Stimulated activated CD4-positive, alpha-beta T cell treated with anti-CD3 and anti-CD28 coated beads, Interleukin-15, amount 100 ng/mL, for 48 hours (primary cell): ENCODE measurements around the gene UBA52.
"Not testable (repeated sequence)": the region's sequence is repeated elsewhere in the genome, so short reads cannot be mapped to it uniquely, and the experiment has no call there.

Source experiments
- DNase-seq, 2 donors: peaks; one replicate each; pipeline ENCODE4 v3.0.0-alpha.2; 2020; ENCODE audit warnings: low read depth in 2 of 2

Gene UBA52

DNA sequence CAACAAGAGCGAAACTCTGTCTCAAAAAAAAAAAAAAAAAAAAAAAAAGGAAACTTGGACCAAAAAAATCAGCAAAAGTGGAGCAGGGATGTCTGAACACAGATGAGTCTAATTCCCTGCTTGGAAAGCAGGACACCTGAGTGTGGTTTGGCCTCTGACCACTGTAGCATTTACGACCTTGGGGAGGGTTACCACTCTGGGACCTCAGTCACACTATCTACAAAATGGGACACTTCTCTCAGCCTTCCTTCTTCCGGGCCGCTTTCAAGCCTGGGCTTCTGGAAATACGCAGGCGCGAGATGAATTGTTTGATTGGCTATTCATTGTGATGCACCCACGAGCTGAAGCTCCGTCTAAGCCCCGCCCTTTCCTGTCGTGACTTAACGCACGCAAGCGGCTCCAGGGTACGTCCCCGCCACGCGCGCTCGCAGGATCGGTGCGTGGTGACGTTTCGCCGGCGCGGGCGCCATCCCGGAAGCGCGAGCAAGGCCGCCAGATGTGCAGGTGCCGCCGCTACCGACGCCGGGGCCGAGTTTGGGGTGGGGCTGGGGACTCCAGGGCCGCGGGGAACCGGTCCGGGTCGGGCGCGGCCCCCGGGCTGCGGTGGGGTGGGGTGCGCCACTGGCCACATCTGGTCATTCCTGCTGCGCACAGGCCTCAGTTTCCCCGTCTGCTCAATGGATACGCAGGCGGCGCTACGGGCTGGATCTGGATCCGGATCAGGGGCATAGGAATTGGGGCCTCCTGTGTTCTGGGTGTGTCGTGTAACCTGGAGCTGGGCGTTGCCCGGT lies 14.1 kb upstream of the UBA52 start, which contains the start of gene KXD1:
TSS of gene KXD1 (plus strand) at position 460 of the 791 bp plus-strand sequence. CDS start 4,187 bp downstream, outside the sequence.
- DNase-seq, result peak; percentile 98 to 99

DNA sequence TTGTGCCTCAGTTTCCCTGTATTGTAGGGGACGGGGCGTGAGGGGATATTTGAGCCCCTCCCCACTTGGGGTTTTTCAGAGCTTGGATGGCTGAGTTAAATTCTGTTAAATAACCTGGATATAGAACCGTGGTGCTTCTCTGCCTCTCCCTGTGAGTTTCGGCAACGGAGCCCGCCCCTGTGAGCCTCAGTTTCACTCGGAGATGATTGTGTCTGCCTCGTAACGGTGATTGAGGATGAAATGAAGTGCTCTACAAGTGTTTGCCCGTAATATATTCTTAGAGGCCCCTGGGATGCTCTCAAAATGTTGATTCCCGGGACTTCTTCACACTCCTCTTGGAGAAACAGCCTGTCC lies 13.5 kb upstream of the UBA52 start:
- no peak for DNase-seq

DNA sequence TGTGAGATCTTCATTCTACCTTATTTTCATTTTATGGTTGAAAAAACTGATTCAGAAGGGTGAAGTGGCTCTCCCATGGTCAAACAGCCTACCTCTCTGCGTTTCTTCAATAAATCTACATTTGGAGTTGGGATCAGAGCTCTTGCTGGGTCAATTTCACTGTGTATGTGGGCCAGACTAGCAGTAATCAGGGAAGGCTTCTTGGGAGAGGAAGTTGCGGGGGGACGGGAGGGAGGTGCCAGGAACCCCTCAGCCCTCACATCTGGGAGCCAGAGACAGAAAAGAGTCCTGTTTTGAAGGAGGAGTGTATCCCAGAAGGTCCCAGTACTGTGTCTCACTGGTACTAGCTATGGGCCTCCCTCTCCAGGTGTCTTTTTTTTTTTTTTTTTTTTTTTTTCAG lies 13.1 kb upstream of the UBA52 start:
- DNase-seq, result no peak

DNA sequence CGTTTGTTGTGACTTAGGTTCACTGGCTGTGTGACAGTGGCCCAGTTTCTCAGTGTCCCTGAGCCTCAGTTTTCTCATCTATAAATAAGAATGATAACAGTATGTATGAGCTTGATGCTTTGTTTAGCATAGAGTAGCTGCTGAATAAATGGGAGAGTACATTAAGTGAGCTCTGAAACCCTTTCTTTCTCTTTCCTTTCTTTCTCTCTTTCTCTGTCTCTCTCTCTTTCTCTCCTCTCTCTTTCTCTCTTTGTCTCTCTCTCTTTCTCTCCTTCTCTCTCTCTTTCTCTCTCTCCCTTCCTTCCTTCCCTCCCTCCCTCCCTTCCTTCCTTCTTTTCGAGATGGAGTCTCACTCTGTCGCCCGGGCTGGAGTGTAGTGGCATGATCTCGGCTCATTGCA lies 12.0 kb upstream of the UBA52 start:
- DNase-seq, result no peak

DNA sequence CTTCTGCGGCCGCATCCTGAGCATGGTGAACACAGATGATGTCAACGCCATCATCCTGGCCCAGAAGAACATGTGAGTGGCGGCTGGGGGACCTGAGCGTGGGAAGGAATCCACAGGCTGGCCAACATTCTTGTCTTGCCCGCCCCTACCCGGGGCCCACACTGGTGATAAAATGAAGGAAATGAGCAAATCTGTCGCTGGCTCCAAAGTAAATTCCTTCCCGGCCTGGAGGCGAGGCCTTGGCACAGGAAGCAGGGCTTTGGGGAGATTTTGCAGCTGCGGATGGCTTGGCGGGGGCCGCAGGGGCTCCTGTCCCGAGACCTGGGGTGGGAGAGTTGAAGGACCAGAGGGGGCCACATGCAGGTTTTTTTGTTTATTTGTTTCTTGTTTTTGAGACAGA lies 9.6 kb upstream of the UBA52 start:
- DNase-seq, result no peak

DNA sequence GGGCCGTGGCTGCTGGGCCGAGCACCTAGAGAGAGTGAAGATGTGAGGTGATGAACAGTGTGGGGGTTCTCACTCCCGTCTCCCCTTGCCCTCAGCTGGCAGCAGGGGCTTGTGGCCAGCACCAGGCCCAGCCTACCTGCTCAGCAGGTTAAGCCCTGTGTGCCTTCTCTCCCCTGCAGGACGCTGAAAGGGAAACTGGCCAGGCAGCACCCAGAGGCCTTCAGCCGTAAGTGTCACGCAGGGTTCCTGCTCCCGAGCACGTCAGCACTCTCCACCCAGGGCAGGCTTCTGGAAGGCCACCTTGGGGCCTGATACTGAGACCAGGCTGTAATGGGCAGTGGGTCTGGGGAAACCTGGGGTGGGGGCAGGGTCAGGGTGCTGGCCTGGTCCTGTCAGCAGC lies 4.7 kb upstream of the UBA52 start:
- no peak for DNase-seq

DNA sequence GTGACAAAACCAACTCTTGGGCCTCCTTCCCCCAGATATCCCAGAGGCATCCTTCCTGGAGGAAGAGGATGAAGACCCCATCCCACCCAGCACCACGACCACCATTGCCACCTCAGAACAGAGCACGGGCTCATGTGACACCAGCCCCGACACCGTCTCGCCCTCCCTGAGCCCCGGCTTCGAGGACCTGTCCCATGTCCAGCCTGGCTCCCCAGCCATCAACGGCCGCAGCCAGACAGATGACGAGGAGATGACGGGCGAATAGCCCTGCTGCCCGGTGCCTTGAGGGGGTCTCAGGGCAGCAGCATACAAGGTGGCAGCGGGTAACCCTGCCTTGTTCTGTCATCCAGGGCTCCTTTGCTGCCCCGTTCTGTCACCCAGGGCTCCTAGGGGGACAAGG lies 3.3 kb upstream of the UBA52 start:
- DNase-seq, result no peak

DNA sequence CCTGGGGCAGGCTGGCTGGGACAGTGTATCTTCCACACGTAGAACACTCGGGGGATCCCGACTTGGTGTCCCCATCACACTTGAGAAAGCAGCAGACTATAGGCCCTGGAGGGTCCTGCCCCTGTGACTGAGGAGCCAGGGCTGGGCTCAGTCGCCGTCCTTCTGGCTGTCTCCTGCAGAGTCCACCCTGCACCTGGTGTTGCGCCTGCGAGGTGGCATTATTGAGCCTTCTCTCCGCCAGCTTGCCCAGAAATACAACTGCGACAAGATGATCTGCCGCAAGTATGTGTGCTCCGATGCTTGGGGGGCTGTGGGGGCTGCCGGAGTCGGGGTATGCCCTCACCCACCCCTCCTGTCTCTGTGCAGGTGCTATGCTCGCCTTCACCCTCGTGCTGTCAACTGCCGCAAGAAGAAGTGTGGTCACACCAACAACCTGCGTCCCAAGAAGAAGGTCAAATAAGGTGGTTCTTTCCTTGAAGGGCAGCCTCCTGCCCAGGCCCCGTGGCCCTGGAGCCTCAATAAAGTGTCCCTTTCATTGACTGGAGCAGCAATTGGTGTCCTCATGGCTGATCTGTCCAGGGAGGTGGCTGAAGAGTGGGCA lies 3.1 kb downstream of the UBA52 start:
- no peak for DNase-seq

DNA sequence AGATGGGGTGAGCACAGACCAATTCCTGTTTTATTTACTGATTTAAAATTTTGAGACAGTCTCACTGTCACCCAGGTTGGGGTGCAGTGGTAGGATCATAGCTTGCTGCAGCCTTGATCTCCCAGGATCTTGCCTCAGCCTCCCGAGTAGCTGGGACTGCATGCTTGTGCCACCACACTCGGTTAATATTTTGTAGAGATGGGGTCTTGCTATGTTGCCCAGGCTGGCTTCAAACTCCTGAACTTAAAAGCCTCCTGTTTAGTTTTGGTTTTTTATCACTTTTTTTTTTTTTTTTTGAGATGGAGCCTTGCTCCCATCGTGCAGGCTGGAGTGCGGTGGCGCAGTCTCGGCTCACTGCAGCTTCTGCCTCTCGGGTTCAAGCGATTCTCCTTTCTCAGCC lies 4.7 kb downstream of the UBA52 start:
- no peak for DNase-seq

DNA sequence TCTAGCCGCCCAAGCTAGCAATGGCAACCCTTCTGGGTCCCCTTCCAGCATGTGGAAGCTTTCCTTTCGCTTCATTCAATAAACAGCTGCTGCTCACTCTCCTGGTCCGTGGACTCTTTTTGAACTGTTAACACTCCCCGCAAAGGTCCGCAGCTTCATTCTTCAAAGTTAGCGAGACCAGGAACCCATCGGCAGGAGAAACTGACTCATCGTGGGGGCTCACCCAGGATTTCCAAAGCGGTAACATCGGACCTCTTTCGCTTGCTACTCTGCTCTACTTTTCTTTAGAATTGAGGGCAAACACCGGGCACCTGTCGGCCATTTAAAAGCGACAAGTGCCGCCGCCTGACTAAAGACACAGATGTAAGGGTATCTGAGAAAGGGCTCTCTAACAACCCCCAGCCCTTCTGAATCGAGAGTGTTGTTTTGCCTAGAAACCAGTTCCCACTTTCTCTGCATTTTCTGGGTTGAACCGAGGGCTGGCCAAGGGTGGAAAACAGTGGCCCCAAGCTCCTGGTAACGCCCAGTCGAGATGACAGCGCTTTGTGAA lies 5.8 kb downstream of the UBA52 start:
- no peak for DNase-seq

DNA sequence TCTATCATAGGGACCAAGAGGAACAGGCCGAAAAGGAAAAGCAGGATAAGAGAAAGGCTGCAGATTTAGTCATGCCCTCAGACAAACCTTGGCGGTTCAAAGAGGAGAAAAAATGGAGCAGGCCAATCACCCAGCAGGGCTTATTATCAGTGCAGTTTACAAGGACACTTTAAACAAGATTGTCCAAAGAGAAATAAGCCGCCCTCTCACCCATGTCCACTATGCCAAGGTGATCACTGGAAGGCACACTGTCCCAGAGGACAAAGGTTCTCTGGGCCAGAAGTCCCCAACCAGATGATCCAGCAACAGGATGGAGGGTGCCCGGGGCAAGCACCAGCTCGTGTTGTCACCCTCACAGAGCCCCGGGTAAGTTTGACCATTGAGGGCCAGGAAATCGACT lies 8.7 kb downstream of the UBA52 start:
- DNase-seq, result no peak

DNA sequence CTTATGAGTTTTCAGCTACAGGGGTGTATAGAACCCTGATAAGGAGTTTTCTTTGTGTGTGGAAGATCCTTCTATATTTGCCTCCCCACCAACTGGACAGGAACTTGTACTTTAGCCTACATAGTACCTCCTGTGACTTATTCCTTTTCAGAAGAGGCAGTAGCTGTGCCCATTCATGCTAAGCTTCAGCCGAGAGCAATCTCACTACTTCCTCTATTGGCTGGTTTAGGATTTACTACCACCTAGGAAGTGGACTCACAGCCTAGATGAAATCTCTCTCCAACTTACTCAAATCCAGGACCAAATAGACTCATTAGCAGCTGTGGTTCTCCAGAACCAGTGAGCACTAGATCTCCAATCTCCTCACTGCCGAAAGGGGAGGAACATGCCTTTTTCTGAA lies 14.6 kb downstream of the UBA52 start:
- no peak for DNase-seq

DNA sequence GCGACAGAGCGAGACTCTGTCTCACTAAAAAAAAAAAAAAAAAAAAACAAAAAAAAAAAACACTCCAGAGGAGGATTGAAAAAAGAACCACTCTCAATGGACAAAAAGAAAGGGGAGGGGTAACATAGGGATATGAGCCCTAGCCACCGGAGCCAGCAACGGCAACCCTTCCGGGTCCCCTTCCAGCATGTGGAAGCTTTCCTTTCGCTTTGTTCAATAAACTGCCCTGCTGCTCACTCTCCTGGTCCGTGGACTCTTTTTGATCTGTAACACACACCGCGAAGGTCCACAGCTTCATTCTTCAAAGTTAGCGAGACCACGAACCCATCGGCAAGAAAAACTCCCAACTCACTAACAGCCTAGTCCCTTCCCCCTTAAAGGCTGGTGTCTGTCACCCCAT lies 15.9 kb downstream of the UBA52 start:
- no peak for DNase-seq

DNA sequence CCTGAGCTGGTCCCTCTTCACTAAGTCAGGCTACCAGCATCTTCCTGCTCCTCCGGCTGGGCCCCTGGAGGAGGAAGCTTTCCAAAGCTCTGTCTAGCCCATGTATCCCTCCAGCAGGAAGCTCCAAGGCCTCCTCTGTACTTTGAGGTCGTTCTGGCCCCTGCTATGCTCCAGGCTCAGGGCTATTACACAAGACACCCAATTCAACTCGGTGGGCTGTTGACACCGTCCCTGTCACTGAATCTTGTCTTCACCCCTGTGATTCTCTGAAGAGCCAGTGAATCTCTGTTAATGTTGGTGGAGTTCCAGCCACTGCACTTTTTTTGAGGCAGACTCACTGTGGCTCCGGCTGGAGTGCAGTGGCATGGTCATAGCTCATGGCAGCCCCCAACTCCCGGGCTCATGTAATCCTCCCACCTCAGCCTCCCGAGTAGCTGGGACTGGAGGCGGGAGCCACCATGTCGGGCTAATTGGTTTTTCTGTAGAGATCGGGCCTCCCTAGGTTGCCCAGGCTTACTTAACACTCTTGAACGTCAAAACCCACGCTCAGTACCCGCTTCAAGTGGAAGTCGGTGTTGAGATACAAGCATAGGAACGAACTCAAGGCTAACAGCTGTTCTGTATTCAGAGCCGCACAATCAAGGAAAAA lies 16.4 kb downstream of the UBA52 start:
- DNase-seq, result no peak

DNA sequence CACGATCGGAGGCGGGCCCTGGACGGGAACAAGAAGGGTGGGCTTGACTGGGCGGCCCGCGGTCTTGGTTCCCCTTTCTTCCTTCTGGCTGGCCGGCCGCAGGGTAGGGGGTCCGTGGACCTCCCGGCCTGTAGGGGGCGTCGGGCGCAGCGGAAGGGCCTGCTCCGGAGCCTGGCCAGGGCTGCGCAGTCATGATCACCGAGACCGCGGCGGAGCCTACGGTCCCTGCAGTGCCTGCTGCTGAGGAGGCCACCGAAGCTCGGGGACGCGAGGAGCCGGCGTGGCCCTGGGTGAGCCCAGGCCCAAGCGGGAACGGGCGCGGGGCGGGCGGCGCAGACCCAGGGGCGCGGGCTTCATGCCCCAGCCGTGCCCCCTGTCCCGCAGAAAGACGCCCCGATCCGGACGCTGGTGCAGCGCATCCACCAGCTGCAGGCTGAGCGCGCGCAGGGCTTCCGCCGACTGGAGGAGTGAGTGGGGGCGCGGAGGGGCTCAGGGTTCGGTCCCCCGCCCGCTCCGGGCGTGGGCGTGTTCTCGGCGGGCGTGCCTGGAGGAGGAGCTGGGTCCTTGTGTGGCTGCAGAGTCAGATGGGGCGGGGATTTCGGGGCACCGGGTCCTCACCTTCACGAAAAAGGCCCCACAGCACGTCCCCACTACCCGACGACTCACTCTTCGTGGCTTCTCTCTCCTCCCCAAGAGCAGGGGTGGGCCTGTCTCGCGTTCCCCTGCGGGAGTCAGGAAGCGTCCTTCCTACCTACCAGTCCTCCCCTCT lies 17.1 kb downstream of the UBA52 start, which contains the start of gene REX1BD:
TSS of gene REX1BD (plus strand) at position 188 of the 769 bp plus-strand sequence. CDS start at position 192, 4 bp downstream.
- DNase-seq, result peak; percentile 74 to 78

DNA sequence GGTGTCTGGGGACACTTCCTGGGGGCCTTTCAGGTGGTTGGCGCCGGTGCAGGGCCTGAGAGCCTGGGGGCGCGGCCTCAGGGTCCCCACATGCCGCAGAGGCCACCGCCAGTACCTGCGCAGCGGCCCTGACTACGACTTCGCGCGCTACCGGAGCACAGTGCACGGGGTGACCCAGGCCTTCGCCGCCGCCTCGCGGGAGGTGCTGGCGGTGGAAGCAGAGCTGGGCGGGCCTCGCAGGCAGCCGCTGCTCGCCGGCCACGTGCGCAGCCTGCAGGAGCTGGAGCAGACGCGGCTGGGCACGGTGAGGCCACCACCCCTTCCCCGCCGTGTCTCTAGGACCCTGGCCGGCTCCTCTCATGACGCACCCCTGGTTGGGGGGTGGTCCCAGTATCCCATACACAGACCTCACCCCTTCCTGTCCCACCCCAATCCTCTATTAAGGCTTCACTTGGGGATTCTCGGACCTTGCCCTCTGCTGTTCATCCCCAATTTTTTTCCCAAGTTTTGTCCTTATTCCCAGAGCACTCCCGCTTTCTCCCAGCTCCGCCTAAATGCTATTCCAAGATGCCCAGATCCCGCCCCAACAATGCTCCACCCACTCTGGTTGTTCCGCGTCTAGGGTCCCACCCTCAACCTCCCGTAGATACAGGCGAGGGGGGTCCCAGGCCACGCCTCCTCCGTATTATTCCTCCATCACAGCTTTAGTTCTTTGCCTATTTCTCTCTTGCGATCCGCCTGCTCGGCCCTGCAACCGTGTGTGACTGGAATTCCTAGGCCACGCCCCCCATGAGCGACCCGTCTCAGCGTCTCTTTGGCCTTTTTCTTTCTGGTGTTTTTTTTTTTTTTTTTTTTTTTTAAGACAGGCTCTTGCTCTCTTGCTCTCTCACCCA lies 18.0 kb downstream of the UBA52 start:
- DNase-seq, result peak; percentile 64 to 68

DNA sequence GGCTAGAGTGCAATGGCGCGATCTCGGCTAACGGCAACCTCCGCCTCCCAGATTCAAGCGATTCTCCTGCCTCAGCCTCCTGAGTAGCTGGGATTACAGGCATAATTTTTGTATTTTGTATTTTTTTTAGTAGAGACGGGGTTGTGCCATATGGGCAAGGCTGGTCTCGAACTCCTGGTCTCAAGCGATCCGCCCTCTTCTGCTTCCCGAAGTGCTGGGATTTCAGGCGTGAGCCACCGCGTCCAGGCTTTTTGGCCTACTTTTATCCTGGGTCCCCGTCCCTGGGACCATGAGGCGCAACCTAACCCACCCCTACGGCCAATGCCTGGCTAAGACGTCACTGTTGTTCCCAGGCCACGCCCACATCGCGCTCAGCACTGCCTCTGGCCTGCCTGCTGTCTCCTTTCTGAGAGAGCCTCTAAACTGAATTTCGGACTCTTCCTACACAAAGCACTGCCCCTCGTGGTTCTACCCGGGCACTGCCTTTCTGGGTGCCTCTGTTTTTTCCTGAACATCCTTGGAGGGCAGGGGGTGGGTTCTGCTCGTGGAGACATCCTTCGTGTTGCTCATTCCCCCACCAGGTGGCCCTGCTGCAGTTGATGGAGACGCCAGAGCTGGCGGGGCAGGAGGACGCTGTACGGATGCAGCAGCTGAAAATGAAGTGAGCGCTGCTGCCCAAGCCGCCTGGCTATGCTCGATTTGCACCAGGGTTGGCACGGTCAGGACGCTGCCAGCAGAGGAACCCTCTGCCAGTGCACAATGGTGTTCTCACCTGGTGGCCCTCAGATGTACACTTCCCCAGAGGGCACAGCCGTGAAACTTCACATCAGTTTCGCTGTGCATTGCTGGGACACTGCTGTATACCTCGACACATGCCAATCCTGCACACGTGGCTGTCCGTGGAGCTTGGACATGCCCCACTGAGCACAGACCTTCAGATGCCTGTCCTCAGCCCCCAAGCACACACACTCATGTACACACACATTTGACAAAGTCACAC lies 18.9 kb downstream of the UBA52 start:
- no peak for DNase-seq

DNA sequence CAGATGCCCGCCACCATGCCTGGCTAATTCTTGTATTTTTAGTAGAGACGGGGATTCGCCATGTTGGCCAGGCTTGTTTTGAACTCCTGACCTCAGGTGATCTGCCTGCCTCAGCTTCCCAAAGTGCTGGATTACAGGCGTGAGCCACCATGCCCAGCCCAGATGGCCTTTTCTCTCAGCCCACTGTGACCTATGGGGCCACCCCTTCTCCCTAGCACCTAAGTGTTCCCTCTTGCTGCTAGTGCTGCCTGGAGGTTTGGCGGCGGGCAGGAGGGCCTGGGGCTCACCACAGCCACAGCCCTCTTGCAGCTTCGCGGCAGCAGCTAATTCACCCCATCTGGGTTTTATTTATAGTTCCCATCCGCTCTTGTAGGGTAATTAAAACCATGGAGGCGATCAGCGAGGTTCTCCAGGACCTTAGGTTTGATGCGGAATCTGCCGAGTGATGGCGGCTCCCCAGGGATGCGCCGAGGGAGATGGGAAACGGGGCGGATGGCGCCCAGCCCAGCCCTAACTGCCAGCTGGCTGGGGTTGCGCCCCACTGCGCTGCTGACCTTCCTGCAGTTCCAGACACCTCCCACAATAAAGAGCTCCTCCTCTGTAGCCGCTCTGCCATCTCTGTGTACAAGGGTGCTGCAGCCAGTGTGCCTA lies 20.2 kb downstream of the UBA52 start:
- no peak for DNase-seq

DNA sequence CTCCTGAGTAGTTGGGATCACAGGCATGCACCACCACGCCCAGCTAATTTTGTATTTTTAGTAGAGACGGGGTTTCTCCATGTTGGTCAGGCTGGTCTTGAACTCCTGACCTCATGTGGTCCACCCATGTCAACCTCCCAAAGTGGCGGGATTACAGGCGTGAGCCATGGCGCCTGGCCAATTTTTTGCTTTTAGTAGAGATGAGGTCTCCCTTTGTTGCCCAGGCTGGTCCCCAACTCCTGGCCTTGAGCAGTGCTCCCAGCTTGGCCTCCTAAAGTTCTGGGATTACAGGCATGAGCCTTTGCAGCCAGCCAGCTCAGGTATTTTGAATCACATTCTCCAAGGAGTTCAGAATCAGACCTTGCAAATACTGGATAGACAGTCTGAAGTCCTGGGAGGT lies 21.1 kb downstream of the UBA52 start:
- DNase-seq, result not testable (repeated sequence)
